Neural progenitor cell (in vitro differentiated cells): ENCODE data around the gene PSEN2. TPM values are rescaled to one million over a fixed set of nuclear protein-coding genes. Genes with fewer than 3 reads are reported as not detected.
"Not testable (repeated sequence)": the region's sequence is repeated elsewhere in the genome, so short reads cannot be mapped to it uniquely, and the experiment has no call there.

ENCODE experiments used
- DNase-seq: peaks from one replicate; pipeline ENCODE4 v3.0.0-alpha.2; 2016; ENCODE audit warnings: low spot score
- H2AFZ ChIP-seq: fragments of 200-600 bp; sonication (generic); replicated peaks from 2 replicates; pipeline ENCODE4 v1.6.1; 2016; ENCODE audit warnings: antibody characterized with exemption
- H3F3A ChIP-seq: fragments of 200-600 bp; sonication (generic); 2 replicates; pipeline ENCODE4 v1.6.1; 2016; ENCODE audit warnings: antibody characterized with exemption, low read depth
- H3K27ac ChIP-seq: fragments of 200-600 bp; sonication (generic); 2 replicates; pipeline ENCODE4 v1.5.1; 2016; ENCODE audit warnings: mild to moderate bottlenecking
- H3K27me3 ChIP-seq: fragments of 200-600 bp; sonication (generic); 2 replicates; pipeline ENCODE4 v1.6.1; 2016; ENCODE audit warnings: mild to moderate bottlenecking, moderate library complexity
- H3K36me3 ChIP-seq: fragments of 200-600 bp; sonication (generic); 2 replicates; pipeline ENCODE4 v1.5.1; 2016
- H3K4me1 ChIP-seq: fragments of 200-600 bp; sonication (generic); 2 replicates; pipeline ENCODE4 v1.6.1; 2016; ENCODE audit warnings: mixed run types
- H3K4me2 ChIP-seq: fragments of 200-600 bp; sonication (generic); 2 replicates; pipeline ENCODE4 v1.6.1; 2016
- H3K4me3 ChIP-seq: fragments of 200-600 bp; sonication (generic); 2 replicates; pipeline ENCODE4 v1.5.1; 2016
- H3K79me2 ChIP-seq: fragments of 200-600 bp; sonication (generic); 2 replicates; pipeline ENCODE4 v1.6.1; 2016; ENCODE audit warnings: low read depth
- H3K9ac ChIP-seq: fragments of 200-600 bp; sonication (generic); 2 replicates; pipeline ENCODE4 v1.6.1; 2016
- H3K9me3 ChIP-seq: fragments of 200-600 bp; sonication (generic); 2 replicates; pipeline ENCODE4 v1.5.1; 2016; ENCODE audit warnings: low read depth
- H4K20me1 ChIP-seq: fragments of 200-600 bp; sonication (generic); 2 replicates; pipeline ENCODE4 v1.6.1; 2016; ENCODE audit warnings: low read depth
- H3K27ac Mint-ChIP-seq: 3 replicates; pipeline ENCODE4 v1.8.0; 2021; ENCODE audit warnings: mixed read lengths
- H3K27me3 Mint-ChIP-seq: 2 replicates; pipeline ENCODE4 v1.8.0; 2022; ENCODE audit warnings: low read depth, mild to moderate bottlenecking, inconsistent platforms, moderate library complexity, mixed read lengths; ENCODE audit not compliant: insufficient read depth
- H3K36me3 Mint-ChIP-seq: 3 replicates; pipeline ENCODE4 v1.8.0; 2021; ENCODE audit warnings: mixed read lengths
- H3K4me1 Mint-ChIP-seq: 3 replicates; pipeline ENCODE4 v1.8.0; 2021; ENCODE audit warnings: mixed read lengths
- H3K4me3 Mint-ChIP-seq: 3 replicates; pipeline ENCODE4 v1.8.0; 2021; ENCODE audit warnings: mild to moderate bottlenecking, moderate library complexity, mixed read lengths
- H3K9me3 Mint-ChIP-seq: 3 replicates; pipeline ENCODE4 v1.8.0; 2020; ENCODE audit warnings: mixed read lengths
- CTCF ChIP-seq: fragments of 200-600 bp; sonication (generic); IDR thresholded peaks from 2 replicates; pipeline ENCODE4 v1.5.1; 2017; ENCODE audit warnings: antibody characterized with exemption, mild to moderate bottlenecking
- EZH2 ChIP-seq: fragments of 200-600 bp; sonication (generic); IDR thresholded peaks from 2 replicates; pipeline ENCODE4 v1.6.1; 2017; ENCODE audit warnings: antibody characterized with exemption, mild to moderate bottlenecking, moderate library complexity
- EZH2phosphoT487 ChIP-seq: fragments of 200-600 bp; sonication (generic); IDR thresholded peaks from 2 replicates; pipeline ENCODE4 v1.6.1; 2017; ENCODE audit warnings: antibody characterized with exemption
- total RNA-seq: library from RNA; depleted of rRNA; stranded (reverse); fragments of >200 nt; gene quantifications from 2 replicates; pipeline ENCODE4 v1.2.3, GENCODE V29; 2015; ENCODE audit warnings: low replicate concordance

The PSEN2 gene
- total RNA-seq, 1 donor from 2014 or later = 11.4 TPM

GRCh38 chr1:226921504-226921903, 51.1 kb downstream of the PSEN2 start:
- Histone ChIP-seq H3K27me3 (no peaks in the 10 kb centered on the region), H3K79me2 (no peaks in the 10 kb centered on the region), H3K36me3 (no peaks in the 10 kb centered on the region), H3F3A (no peaks in the 10 kb centered on the region), H3K9ac (no peak overlapping the region), H3K4me2 (no peak overlapping the region), H3K9me3 (no peaks in the 10 kb centered on the region), H3K4me3 (no peak overlapping the region), H3K4me1 (no peaks in the 10 kb centered on the region), H4K20me1 (no peaks in the 10 kb centered on the region), H2AFZ (no peak overlapping the region), H3K27ac (no peak overlapping the region)
- Mint-ChIP-seq H3K4me3 (no peak overlapping the region), H3K27ac (no peak overlapping the region), H3K27me3 (peaks cover 3% of the 10 kb centered on the region), H3K9me3 (peaks cover 2% of the 10 kb centered on the region), H3K36me3 (peaks cover 5% of the 10 kb centered on the region), H3K4me1 (peaks cover 3% of the 10 kb centered on the region)
- no peak for DNase-seq
- TF ChIP-seq CTCF = no peak
- TF ChIP-seq EZH2phosphoT487 = no peak
- TF ChIP-seq EZH2 = no peak

GRCh38 chr1:226929260-226930111, 59.1 kb downstream of the PSEN2 start:
- not testable (repeated sequence) for H3K9ac ChIP-seq, H3K4me3 ChIP-seq, H3K4me2 ChIP-seq, H4K20me1 ChIP-seq, H3K27me3 ChIP-seq, H3K4me1 ChIP-seq, H3K79me2 ChIP-seq, H3K27ac ChIP-seq, H3K9me3 ChIP-seq, H2AFZ ChIP-seq, DNase-seq, H3K27ac Mint-ChIP-seq, H3K4me1 Mint-ChIP-seq, H3K36me3 ChIP-seq, H3K4me3 Mint-ChIP-seq, H3K27me3 Mint-ChIP-seq, H3F3A ChIP-seq, H3K36me3 Mint-ChIP-seq
- peaks cover 17% of the 10 kb centered on the region for H3K9me3 Mint-ChIP-seq

- H3K9me3 Mint-ChIP-seq = peaks cover 25% of the 10 kb centered on the region
- DNase-seq = no peak
- H3K27ac Mint-ChIP-seq = no peak overlapping the region
- Histone ChIP-seq H3K4me3 (no peak overlapping the region), H3K4me1 (peaks cover 9% of the 10 kb centered on the region), H3K9ac (no peak overlapping the region), H3K27me3 (no peaks in the 10 kb centered on the region), H3K27ac (no peak overlapping the region), H3K4me2 (no peak overlapping the region), H3K79me2 (no peaks in the 10 kb centered on the region), H3F3A (peaks cover 8% of the 10 kb centered on the region), H2AFZ (no peak overlapping the region), H4K20me1 (no peaks in the 10 kb centered on the region), H3K9me3 (peaks cover 14% of the 10 kb centered on the region), H3K36me3 (no peaks in the 10 kb centered on the region)
- H3K36me3 Mint-ChIP-seq = peaks cover 10% of the 10 kb centered on the region
- H3K27me3 Mint-ChIP-seq = no peaks in the 10 kb centered on the region
- H3K4me1 Mint-ChIP-seq = peaks cover 11% of the 10 kb centered on the region
- no peak overlapping the region for H3K4me3 Mint-ChIP-seq
- TF ChIP-seq CTCF (no peak), EZH2phosphoT487 (no peak), EZH2 (no peak)
Observed at GRCh38 chr1:226934483-226935237, 64.2 kb downstream of the PSEN2 start.
